GM19043 (cell line): Measurements from ENCODE around the gene SPIC.
"Not testable (repeated sequence)": the region's sequence is repeated elsewhere in the genome, so short reads cannot be mapped to it uniquely, and the experiment has no call there.

Source experiments
- ATAC-seq: cut with Tn5 transposase; IDR thresholded peaks from one replicate; pipeline ENCODE4 v1.9.1; 2021; ENCODE audit warnings: low read depth; ENCODE audit not compliant: unreplicated experiment

SPIC gene

DNA sequence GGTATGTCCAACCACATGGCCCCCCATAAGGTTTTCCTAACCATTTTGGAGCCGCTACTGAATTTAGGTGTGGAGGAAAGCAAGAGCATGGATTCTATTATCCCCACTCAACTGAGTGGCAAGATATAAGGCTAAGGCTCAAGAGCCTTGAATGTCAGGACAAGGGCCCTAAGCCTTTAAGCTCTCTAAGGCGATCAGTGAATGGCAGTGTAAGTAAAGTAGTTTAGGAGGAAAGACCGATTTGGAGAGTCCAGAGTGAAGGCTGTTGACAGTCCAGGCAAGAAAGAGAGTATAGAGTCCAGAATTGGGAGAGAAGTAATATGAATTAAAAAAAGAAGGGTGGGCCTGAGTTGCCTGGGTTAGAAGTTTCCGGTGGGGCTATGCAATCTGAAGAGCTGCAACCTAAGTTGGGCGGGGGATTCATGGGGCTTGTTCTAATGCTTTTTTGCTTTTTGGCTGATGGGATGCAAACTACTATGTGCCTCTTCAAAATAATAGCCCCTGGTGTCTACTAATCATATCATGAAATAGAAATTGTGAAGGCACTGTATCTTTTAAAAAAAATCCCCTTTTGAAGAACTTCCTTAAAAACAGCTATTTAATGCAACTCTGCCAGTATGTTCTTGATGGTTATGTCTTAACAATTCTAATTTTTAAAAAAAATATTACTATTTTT is at the start of gene SPIC:
Gene SPIC, plus strand, starts transcription at position 626 of the 676 bp plus-strand sequence. CDS start 1,569 bp downstream, outside the sequence.
- ATAC-seq: no peak

- ATAC-seq: no peak
Measured at GRCh38 chr12:101430456-101430855, 44.7 kb upstream of the SPIC start.

- ATAC-seq: no peak
Measured at GRCh38 chr12:101436136-101436535, 39.0 kb upstream of the SPIC start.

- ATAC-seq: no peak
Measured at GRCh38 chr12:101439236-101439635, 35.9 kb upstream of the SPIC start.

DNA sequence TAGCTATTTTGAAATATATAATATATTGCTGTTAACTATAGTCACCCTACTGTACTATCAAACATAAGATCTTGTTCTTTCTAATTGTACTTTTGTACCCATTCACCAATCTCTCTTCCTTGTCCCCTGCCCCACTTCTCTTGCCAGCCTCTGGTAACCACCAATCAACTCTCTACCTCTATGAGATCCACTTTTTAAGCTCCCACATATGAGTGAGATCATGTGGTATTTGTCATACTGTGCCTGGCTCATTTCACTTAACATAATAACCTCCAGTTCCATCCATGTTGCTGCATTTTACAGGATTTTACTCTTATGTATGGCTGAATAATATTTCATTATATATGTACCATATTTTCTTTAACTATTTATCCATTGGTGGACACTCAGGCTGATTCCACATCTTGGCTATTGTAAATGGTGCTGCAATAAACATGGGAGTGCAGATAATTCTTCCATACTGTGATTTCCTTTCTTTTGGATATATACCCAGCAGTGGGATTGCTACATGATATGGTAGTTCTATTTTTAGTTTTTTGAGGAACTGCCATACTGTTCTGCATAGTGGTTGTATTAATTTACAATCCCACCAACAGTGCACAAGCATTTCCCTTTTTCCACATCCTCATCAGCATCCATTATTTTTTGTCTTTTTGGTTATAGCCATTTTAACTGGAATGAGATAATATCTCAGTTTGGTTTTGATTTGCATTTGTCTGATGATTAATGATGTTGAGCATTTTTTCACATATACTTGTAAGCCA is 33.5 kb upstream of the SPIC start:
- ATAC-seq: no peak

DNA sequence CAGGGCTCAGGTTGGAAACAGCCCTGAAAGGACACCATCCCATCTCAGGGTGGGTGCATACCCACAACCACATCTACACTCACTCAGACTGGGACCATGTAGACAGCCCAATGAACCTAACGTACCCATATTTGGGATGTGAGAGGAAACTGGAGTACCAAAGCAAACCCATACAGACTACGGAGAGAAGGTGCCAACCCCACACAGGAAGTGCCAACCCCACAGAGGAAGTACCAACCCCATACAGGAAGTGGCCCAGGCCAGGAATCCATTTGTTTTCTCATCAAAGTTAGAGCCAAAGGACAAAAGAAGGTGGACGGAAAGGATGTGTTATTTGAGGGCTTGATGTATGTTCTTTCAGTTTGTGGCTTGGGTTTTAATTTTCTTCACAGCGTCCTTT is 19.5 kb upstream of the SPIC start:
- ATAC-seq: no peak

DNA sequence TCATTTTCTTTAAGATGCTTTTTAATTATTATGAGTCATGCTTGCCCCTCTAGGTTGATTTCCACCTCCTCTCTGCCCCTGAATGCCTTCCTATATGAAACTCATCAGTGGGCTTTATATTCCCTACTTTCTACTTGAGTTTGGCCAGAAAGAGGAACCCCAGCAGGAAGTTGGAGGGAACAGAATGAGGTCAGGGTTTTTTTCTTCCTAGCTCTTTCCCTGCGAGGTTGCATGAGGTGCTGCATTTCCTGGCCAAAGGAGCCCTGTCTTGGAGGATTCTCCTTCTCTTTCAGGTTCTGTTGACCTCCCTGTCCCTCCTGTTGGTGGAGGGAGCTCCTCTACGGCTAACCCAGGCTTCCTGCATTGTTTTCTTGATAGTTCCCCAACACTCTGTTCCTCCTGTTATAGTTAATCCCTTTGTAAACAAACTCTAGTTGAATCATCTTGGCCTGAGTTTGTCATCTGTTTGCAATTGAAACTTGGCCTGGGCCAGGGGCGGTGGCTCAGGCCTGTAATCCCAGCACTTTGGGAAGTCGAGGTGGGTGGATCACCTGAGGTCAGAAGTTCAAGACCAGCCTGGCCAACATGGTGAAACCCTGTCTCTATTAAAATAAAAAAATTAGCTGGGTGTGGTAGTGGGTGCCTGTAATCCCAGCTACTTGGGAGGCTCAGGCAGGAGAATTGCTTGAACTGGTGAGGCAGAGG is 15.3 kb upstream of the SPIC start:
- no peak for ATAC-seq

DNA sequence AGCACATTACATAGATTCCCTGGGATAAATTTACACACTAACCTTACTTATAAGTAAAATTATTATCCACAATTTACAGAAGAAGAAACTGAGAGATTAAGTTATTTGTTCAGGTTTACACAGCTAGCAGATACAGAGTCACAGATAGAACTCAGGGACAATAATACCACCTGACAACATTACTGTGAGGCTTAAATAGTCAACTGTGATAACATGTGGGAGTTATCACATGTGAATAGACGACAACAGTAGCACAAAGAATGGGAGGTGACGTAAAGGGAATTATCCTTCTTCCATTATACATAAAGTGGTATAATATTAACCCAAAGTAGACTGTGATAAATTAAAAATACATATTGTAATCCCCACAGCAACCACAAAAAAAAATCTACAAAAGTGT is 6.2 kb upstream of the SPIC start:
- ATAC-seq: no peak

DNA sequence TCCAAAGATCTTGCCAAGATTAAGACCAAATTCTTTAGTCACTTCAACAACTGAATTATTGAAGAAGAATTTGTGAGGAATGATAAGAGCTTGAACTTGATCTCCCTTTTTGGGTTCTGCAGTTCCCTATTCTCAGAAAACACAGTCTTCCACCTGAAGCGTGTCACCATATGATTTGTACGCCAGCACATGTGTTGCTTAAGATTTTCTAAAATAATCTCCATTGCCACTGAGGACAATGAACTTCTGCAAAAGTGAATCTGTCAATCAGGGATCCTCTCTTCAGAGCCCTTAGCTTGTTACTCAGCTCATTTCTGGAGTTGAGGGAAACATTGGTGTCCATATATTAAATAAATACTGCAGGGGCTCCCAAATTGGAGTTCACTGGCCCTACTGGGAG is 4.2 kb upstream of the SPIC start:
- ATAC-seq: no peak

DNA sequence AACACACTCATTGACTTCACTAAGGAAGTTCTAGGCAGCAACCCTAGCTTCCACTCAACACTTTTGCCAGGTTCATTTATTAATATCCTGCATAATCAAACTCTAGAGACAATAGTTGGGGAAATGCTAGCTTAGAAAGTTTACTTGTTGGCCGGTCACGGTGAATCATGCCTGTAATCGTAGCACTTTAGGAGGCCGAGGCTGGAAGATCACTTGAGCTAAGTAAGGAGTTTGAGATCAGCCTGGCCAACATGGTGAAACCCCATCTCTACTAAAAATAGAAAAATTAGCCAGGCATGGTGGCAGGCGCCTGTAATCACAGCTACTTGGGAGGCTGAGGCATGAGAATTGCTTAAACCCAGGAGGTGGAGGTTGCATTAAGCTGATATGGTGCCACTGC is 3.3 kb upstream of the SPIC start:
- not testable (repeated sequence) for ATAC-seq

- no peak for ATAC-seq
Measured at GRCh38 chr12:101474248-101474647, 888 bp upstream of the SPIC start.

- ATAC-seq: no peak
Measured at GRCh38 chr12:101475751-101476305, 692 bp downstream of the SPIC start.

DNA sequence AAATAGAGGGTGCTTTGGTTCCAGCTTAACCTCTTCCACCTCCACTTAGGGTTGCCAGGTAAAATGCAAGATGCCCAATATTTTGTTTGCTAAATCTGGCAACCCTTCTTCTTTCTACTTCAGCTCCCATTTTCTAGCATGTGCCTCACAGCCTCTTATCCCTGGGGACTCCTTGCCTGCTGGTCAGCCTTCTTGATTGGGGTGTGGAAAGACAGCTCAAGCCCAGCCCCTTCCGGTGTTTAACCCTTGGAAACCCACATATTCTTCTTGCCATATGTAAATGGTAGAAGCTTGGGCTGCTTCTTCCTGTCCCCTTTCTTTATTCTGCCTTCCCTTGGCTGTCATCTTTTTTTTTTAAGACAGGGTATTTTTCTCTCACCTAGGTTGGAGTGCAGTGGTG is 5.7 kb downstream of the SPIC start:
- ATAC-seq: no peak

- no peak for ATAC-seq
Measured at GRCh38 chr12:101485021-101485420, 9.9 kb downstream of the SPIC start.

DNA sequence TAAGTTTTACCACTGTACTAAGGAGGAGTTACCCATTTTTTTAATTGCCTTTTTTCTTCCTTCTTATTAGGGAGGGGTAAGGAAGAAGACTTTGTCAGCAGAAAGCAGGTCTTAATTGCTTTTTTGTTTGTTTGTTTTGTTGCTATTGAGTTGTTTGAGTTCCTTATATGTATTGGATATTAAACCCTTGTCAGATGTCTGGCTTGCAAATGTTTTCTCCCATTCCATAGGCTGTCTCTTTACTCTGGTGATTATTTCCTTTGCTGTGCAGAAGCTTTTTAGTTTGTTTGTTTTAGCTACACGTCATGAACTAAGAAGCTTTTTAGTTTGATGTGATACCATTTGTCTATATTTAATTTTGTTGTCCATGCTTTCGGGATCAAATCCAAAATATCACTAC is 13.3 kb downstream of the SPIC start:
- no peak for ATAC-seq

- no peak for ATAC-seq
Measured at GRCh38 chr12:101490286-101490920, 15.3 kb downstream of the SPIC start.

DNA sequence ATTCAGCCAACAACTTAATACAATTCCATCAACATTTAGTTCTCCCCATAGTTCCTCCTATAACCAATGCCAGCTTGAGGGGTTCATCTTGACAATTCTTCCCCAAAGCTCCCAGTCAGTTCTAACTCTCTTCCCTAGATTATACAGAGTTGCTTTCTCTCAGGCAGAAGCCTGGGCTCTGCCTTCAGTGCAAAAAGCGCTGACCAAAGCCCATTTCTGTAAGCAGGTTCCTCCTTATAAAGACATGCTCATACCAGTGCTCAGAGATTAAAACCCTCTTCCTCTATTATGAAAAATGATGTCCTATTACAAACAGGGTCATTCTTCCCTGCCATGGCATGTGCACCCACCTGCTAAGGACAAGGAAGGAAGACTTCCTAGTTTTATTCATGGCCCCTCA is 16.2 kb downstream of the SPIC start:
- ATAC-seq: no peak

GRCh38 chr12:101493556-101493955 is 18.4 kb downstream of the SPIC start:
- no peak for ATAC-seq

DNA sequence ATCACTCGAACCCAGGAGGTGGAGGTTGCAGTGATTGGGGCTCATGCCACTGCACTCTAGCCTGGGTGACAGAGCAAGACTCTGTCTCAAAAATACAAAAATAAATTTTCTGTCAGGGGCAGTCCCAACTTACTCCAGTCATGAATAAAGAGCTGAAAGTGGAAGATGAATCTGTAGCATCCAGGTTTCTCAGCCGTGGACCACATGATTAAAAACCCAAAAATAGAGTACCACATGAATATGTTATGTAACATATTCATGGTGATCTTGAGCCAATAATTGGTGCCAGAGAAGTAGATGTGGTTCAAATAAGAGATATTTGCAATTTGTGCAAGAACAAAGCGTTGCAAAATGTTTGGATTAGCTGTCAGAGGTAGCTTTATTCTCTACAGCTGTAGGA is 23.1 kb downstream of the SPIC start:
- no peak for ATAC-seq

DNA sequence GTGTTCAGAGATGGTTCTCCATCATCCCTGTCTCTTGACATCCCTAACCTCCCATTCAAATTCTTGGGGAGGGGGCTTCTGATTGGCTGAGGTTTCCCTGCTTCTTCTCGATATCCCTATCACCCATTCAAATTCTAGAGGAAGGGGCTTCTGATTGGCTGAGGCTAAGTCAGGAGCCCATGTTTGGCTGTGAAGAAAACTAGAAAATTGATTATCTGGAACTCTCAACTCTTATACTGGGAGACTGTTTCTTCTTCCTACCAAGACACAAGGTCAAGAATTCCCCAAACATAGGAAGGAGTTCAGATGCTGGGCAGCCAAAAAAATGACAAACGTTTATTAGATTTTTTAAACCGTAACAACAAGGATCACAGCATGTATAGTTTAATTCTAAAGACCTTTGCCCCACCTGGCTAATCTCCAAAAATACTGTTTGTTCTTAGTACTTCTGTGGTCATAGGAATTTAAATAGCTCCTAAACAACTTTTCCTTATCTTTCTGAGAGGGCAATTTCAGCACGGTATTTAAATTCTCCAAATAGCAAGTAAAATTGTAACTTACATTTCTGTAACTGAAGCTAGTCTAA is 26.4 kb downstream of the SPIC start:
- no peak for ATAC-seq
